Testis (tissue), 3 donors: Measurements from ENCODE around the gene ROS1. TPM values are rescaled to one million over a fixed set of nuclear protein-coding genes. Genes with fewer than 3 reads are reported as not detected.

Experiments used
- DNase-seq: peaks from one replicate; pipeline ENCODE4 v3.0.0-alpha.2; 2019
- H3K27ac ChIP-seq, 2 donors: fragments of 200-600 bp; sonication (generic); one replicate each; pipeline ENCODE4 v1.5.1; 2019
- H3K27me3 ChIP-seq: fragments of 200-600 bp; sonication (generic); one replicate; pipeline ENCODE4 v1.5.1; 2019
- H3K36me3 ChIP-seq: fragments of 200-600 bp; sonication (generic); one replicate; pipeline ENCODE4 v1.5.1; 2017; ENCODE audit warnings: low read depth; ENCODE audit errors: missing control alignments
- H3K4me1 ChIP-seq: fragments of 200-600 bp; sonication (generic); one replicate; pipeline ENCODE4 v1.5.1; 2019
- H3K4me3 ChIP-seq, 2 donors: fragments of 200-600 bp; sonication (generic); one replicate each; pipeline ENCODE4 v1.5.1; 2017 to 2019
- H3K9me3 ChIP-seq: fragments of 200-600 bp; sonication (generic); one replicate; pipeline ENCODE4 v1.5.1; 2017
- POLR2A ChIP-seq: fragments of 450-650 bp; IDR thresholded peaks from one replicate; pipeline ENCODE4 v1.6.1; 2017; ENCODE audit warnings: antibody characterized with exemption, mild to moderate bottlenecking, moderate library complexity
- WGBS, 2 donors: methylation state at CpG; one replicate each; pipeline ENCODE4 v1.1.5; 2018; 5-methylcytosine and 5-hydroxymethylcytosine counted together
- intact Hi-C: fragments of 100-400 bp; cut with DNase I; formaldehyde crosslinking; loops from one replicate; pipeline ENCODE4 v1.15.1; 2023; ENCODE audit warnings: low total_unique reads
- polyA plus RNA-seq: library from polyadenylated mRNA; stranded (reverse); fragments of 350-450 nt; fragmentation: Illumina TruSeq; extraction: RNeasy Lipid Tissue Mini Kit (QIAGEN cat#74804); gene quantifications from one replicate; pipeline ENCODE4 v1.2.3, GENCODE V29; 2014; ENCODE audit warnings: low read depth, low replicate concordance; ENCODE audit not compliant: insufficient read depth
- total RNA-seq, 2 donors: library from RNA; depleted of rRNA; stranded (reverse); fragments of >200 nt; gene quantifications; one replicate each; pipeline ENCODE4 v1.2.3, GENCODE V29; 2016
- TF ChIP-seq, protein P1 (sequence below), 3 experiments: fragments of 450-650 bp in 2 of 3; fragments of 200-600 bp in 1 of 3; sonication (generic) in 1 of 3; IDR thresholded peaks; one replicate each; pipeline ENCODE4 v1.5.1; 2016 to 2019; ENCODE audit warnings: antibody characterized with exemption in 3 of 3, mild to moderate bottlenecking in 2 of 3, moderate library complexity in 1 of 3

The ROS1 gene
- total and polyA plus RNA-seq, 3 donors from 2014 or later, result 0.58 to 1.3 (median 1.1) TPM

DNA sequence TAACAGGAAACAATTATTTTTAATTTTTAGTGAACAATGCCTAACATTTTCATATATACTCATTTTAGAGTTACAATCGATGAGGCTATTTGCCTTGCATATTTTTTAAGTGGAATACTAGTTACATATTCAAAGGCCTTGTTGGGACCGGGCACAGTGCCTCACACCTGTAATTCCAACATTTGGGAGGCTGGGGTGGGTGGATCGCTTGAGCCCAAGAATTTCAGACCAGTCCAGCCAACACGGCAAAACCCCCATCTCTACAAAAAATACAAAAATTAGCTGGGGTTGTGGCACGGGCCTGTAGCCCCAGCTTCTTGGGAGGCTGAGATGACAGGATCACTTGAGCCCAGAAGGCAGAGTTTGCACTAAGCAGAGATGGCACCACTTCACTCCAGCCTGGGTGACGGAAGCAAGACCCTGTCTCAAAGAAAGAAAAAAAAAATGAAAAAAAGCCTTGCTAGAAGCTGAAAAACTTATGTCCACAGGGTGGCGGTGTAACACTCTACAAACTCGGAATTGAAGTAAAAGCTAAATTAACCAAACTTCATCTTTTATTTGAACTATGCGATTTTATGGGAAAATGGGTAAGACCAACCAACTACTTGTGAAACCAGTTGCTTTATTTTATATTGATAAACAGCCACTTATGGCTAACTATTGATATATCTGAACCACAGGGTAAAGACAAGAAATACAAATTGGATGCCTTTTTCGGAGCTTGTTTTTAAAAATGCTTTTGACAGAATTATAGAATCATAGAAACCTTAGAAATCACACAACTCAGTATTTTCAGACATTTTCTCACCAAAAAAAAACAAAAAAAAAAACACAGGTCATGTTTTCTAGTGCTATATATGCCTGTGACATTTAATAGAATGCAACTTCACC lies 24.1 kb upstream of the ROS1 start:
- intact Hi-C loops, result loop anchor here (10.0 kb wide), 1 partner anchor 105 kb away; no protein-coding TSS in a partner anchor
- DNase-seq, result peak; percentile 77
- Histone ChIP-seq H3K4me1 (no peaks in the 10 kb centered on the region), H3K27me3 (no peaks in the 10 kb centered on the region), H3K4me3 (no peak overlapping the region), H3K9me3 (no peaks in the 10 kb centered on the region), H3K36me3 (no peaks in the 10 kb centered on the region), H3K27ac (no peak overlapping the region)
- WGBS, 2 donors, result 37 to 46% methylated on average over 10 of the region's 10 CpGs
- TF ChIP-seq, protein P1, sequence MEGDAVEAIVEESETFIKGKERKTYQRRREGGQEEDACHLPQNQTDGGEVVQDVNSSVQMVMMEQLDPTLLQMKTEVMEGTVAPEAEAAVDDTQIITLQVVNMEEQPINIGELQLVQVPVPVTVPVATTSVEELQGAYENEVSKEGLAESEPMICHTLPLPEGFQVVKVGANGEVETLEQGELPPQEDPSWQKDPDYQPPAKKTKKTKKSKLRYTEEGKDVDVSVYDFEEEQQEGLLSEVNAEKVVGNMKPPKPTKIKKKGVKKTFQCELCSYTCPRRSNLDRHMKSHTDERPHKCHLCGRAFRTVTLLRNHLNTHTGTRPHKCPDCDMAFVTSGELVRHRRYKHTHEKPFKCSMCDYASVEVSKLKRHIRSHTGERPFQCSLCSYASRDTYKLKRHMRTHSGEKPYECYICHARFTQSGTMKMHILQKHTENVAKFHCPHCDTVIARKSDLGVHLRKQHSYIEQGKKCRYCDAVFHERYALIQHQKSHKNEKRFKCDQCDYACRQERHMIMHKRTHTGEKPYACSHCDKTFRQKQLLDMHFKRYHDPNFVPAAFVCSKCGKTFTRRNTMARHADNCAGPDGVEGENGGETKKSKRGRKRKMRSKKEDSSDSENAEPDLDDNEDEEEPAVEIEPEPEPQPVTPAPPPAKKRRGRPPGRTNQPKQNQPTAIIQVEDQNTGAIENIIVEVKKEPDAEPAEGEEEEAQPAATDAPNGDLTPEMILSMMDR (IDR thresholded peaks at IDR 0.05), result peak; percentile 34 to 74 (median 43)
- no peak for TF ChIP-seq POLR2A

DNA sequence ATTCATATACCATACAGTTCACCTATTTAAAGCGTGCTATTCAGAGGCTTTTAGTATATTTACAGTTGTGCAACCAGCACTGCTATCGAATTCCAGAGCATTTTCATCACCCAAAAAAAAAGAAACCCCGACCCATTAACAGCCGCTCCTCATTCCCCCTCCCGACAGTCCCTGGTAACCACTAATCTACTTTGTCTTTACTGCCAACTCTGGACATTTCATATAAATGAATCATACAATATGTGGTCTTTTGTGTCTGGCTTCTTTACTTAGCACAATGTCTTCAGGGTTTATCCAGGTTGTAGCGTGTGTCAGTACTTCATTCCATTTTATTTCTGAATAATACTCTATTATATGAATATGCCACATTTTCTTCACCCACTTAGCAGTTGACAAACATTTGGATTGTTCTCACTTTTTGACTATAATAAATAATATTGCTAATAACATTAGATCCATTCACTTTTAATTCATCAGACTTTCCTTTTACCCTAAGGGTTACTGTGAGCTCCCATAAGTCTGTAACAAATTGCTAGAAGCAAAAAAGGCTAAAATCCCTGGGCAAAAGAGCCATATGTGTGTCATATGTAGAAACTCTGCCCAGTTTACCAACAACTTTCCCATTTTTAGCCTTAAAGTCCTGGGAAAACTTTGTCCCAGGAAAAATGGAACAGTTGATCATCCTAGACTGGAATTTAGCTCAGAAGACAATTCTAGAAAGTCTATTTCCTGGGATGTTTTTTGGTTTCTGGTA lies 23.2 kb upstream of the ROS1 start:
- no peak for DNase-seq
- Histone ChIP-seq H3K9me3 (no peaks in the 10 kb centered on the region), H3K4me1 (no peaks in the 10 kb centered on the region), H3K4me3 (no peak overlapping the region), H3K36me3 (no peaks in the 10 kb centered on the region), H3K27me3 (no peaks in the 10 kb centered on the region), H3K27ac (no peak overlapping the region)
- WGBS, 2 donors, result 60 to 67% methylated on average over 6 of the region's 6 CpGs
- intact Hi-C loops, result no loop called here
- TF ChIP-seq, protein P1 (IDR thresholded peaks at IDR 0.05), result no peak
- TF ChIP-seq POLR2A, result no peak

DNA sequence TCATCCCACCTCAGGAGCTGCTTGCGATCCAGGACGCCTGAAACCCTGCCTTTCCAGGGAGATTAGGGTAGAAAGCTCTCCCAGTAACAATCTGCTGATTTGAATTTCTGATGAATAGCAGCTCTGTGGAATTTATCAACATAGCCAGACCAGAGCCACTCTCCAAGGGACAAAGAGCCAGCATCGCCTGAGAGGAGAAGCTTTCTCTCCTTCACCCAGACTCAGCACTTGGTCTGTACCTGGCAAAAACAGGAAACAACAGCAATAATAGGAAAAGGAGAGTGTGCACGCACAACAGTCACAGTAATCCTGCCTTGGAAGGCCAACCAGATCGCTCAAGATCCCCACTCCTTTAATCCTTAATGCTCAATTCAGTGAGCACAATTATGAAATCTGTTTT lies 22.3 kb upstream of the ROS1 start:
- Histone ChIP-seq H3K4me3 (no peak overlapping the region), H3K27me3 (no peaks in the 10 kb centered on the region), H3K36me3 (no peaks in the 10 kb centered on the region), H3K9me3 (no peaks in the 10 kb centered on the region), H3K4me1 (no peaks in the 10 kb centered on the region), H3K27ac (no peak overlapping the region)
- DNase-seq, result no peak
- no peak for TF ChIP-seq POLR2A
- TF ChIP-seq, protein P1 (IDR thresholded peaks at IDR 0.05), result no peak
- intact Hi-C loops, result no loop called here
- 52 to 54% methylated on average over 5 of the region's 5 CpGs for WGBS, 2 donors

DNA sequence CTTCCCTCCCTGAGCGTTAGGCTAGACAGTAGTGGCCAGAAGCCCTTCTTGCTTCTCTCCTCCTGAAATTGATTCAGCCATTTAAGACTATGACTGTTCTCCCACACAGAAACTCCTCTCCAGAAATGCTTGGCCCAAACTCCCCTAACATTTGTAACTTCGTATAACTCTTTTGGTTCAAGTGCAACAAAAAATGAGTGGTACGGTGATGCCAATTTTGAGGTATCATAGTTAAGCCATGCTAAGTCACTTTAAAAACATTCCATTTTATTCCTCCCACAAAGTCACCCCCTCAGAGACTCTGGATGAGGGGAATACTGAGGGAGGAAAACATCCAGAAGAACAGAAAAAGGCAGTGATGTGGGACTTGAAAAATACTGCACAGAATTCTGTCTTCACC lies 21.1 kb upstream of the ROS1 start:
- WGBS, 2 donors, result 46 to 60% methylated on average over 3 of the region's 3 CpGs
- TF ChIP-seq, protein P1 (IDR thresholded peaks at IDR 0.05), result no peak
- TF ChIP-seq POLR2A, result no peak
- Histone ChIP-seq H3K4me3 (no peak overlapping the region), H3K36me3 (no peaks in the 10 kb centered on the region), H3K27me3 (no peaks in the 10 kb centered on the region), H3K27ac (no peak overlapping the region), H3K9me3 (no peaks in the 10 kb centered on the region), H3K4me1 (no peaks in the 10 kb centered on the region)
- intact Hi-C loops, result no loop called here
- DNase-seq, result no peak
